Activated effector memory CD4-positive, alpha-beta T cell treated with Interleukin-2 at 50 U/mL for 16 hours (primary cell): ENCODE measurements around the gene LDAH.
"Not testable (repeated sequence)": the region's sequence is repeated elsewhere in the genome, so short reads cannot be mapped to it uniquely, and the experiment has no call there.

Experiments
- DNase-seq: peaks from one replicate; pipeline ENCODE4 v3.0.0-alpha.2; 2020

The LDAH gene

GRCh38 chr2:20717641-20718040 lies 105.3 kb downstream of the LDAH start:
- DNase-seq: no peak

- DNase-seq: not testable (repeated sequence)
These were observed 106.7 kb downstream of the LDAH start for GRCh38 chr2:20716164-20716563.

GRCh38 chr2:20714412-20714811 lies 108.5 kb downstream of the LDAH start:
- not testable (repeated sequence) for DNase-seq

GRCh38 chr2:20713585-20713984 lies 109.3 kb downstream of the LDAH start:
- not testable (repeated sequence) for DNase-seq

GRCh38 chr2:20711641-20712040 lies 111.3 kb downstream of the LDAH start:
- not testable (repeated sequence) for DNase-seq

GRCh38 chr2:20707601-20708000 lies 115.3 kb downstream of the LDAH start:
- no peak for DNase-seq

- no peak for DNase-seq
These were observed 116.1 kb downstream of the LDAH start for GRCh38 chr2:20706786-20707185.

- no peak for DNase-seq
These were observed 116.7 kb downstream of the LDAH start for GRCh38 chr2:20706217-20706616.

GRCh38 chr2:20704886-20705285 lies 118.0 kb downstream of the LDAH start:
- no peak for DNase-seq

- no peak for DNase-seq
These were observed 120.3 kb downstream of the LDAH start for GRCh38 chr2:20702563-20702962.

GRCh38 chr2:20698916-20699613 lies 123.8 kb downstream of the LDAH start:
- DNase-seq: no peak

GRCh38 chr2:20697322-20697934 lies 125.5 kb downstream of the LDAH start:
- no peak for DNase-seq

GRCh38 chr2:20696366-20696765 lies 126.5 kb downstream of the LDAH start:
- DNase-seq: no peak

- DNase-seq: no peak
These were observed 129.6 kb downstream of the LDAH start for GRCh38 chr2:20693317-20693716.

- DNase-seq: no peak
These were observed 130.8 kb downstream of the LDAH start for GRCh38 chr2:20692081-20692480.

- DNase-seq: no peak
These were observed 131.7 kb downstream of the LDAH start for GRCh38 chr2:20691076-20691734.

- DNase-seq: no peak
These were observed 133.3 kb downstream of the LDAH start for GRCh38 chr2:20689428-20690264.

- DNase-seq: no peak
These were observed 135.6 kb downstream of the LDAH start for GRCh38 chr2:20687260-20687832.

GRCh38 chr2:20684581-20685063 lies 138.3 kb downstream of the LDAH start:
- DNase-seq: no peak

- no peak for DNase-seq
These were observed 140.6 kb downstream of the LDAH start for GRCh38 chr2:20682167-20682920.

- DNase-seq: no peak
These were observed 142.0 kb downstream of the LDAH start for GRCh38 chr2:20680744-20681375.
